ENCODE data around the gene IP6K1.

The IP6K1 gene

GRCh38 chr3:49711489-49711888, 74.9 kb downstream of the IP6K1 start:
- H3K36me3 ChIP-seq (ENCODE audit: insufficient read depth, low read length): no peaks in the 10 kb centered on the region
- H3K4me3 ChIP-seq (ENCODE audit: low read length, poor library complexity, severe bottlenecking): peak overlapping the region; percentile 72
- no peaks in the 10 kb centered on the region for H4K20me1 ChIP-seq (ENCODE audit: insufficient read depth, low read length, poor library complexity, severe bottlenecking)
- H3K9me2 ChIP-seq (replicated peaks; ENCODE audit: low read depth, low read length): no peaks in the 10 kb centered on the region
- H2AFZ ChIP-seq (ENCODE audit: low read length): no peak overlapping the region
- H3K9ac ChIP-seq (ENCODE audit: low read depth, low read length, poor library complexity, severe bottlenecking): peak overlapping the region; percentile 76
- no peaks in the 10 kb centered on the region for H3K9me3 ChIP-seq (ENCODE audit: insufficient read depth, low read depth, low read length)
- peaks cover 6% of the 10 kb centered on the region; the same call in 1 of the 2 replicates for H3K79me2 ChIP-seq (ENCODE audit: insufficient read depth, low read length)
- H3K4me2 ChIP-seq (ENCODE audit: low read depth, low read length, poor library complexity, severe bottlenecking): peak overlapping the region; percentile 94
- H3K4me1 ChIP-seq (ENCODE audit: insufficient read depth, low read length, poor library complexity, severe bottlenecking): peaks cover 49% of the 10 kb centered on the region
- H3F3A ChIP-seq (ENCODE audit: low read depth): peaks cover 24% of the 10 kb centered on the region
- H3K27me3 ChIP-seq (ENCODE audit: insufficient read depth, low read length, poor library complexity, severe bottlenecking): no peaks in the 10 kb centered on the region
- no peak for TF ChIP-seq EZH2phosphoT487 (IDR thresholded peaks at IDR 0.05; ENCODE audit: borderline replicate concordance)
- peak; percentile 24 for TF ChIP-seq CTCF (conservative IDR thresholded peaks at IDR 0.05; ENCODE audit: low read length)

- Histone ChIP-seq H3K79me2 (ENCODE audit: insufficient read depth, low read length) (peaks cover 6% of the 10 kb centered on the region; the same call in 1 of the 2 replicates), H4K20me1 (ENCODE audit: insufficient read depth, low read length, poor library complexity, severe bottlenecking) (no peaks in the 10 kb centered on the region), H3K36me3 (ENCODE audit: insufficient read depth, low read length) (no peaks in the 10 kb centered on the region), H3K4me1 (ENCODE audit: insufficient read depth, low read length, poor library complexity, severe bottlenecking) (peaks cover 49% of the 10 kb centered on the region), H3K9me2 (replicated peaks; ENCODE audit: low read depth, low read length) (no peaks in the 10 kb centered on the region), H3K27me3 (ENCODE audit: insufficient read depth, low read length, poor library complexity, severe bottlenecking) (no peaks in the 10 kb centered on the region), H3K4me3 (ENCODE audit: low read length, poor library complexity, severe bottlenecking) (no peak overlapping the region), H3F3A (ENCODE audit: low read depth) (peaks cover 24% of the 10 kb centered on the region), H3K4me2 (ENCODE audit: low read depth, low read length, poor library complexity, severe bottlenecking) (no peak overlapping the region), H3K9me3 (ENCODE audit: insufficient read depth, low read depth, low read length) (no peaks in the 10 kb centered on the region), H2AFZ (ENCODE audit: low read length) (no peak overlapping the region), H3K9ac (ENCODE audit: low read depth, low read length, poor library complexity, severe bottlenecking) (no peak overlapping the region)
- TF ChIP-seq EZH2phosphoT487 (IDR thresholded peaks at IDR 0.05; ENCODE audit: borderline replicate concordance) (no peak), CTCF (conservative IDR thresholded peaks at IDR 0.05; ENCODE audit: low read length) (no peak)
These were observed 76.5 kb downstream of the IP6K1 start for GRCh38 chr3:49709852-49710251.

GRCh38 chr3:49707113-49707480, 79.2 kb downstream of the IP6K1 start:
- H3K9me2 ChIP-seq (replicated peaks; ENCODE audit: low read depth, low read length): no peaks in the 10 kb centered on the region
- no peaks in the 10 kb centered on the region; the same call in 1 of the 2 replicates for H3K36me3 ChIP-seq (ENCODE audit: insufficient read depth, low read length)
- H3K4me3 ChIP-seq (ENCODE audit: low read length, poor library complexity, severe bottlenecking): no peak overlapping the region
- TF ChIP-seq CTCF (conservative IDR thresholded peaks at IDR 0.05; ENCODE audit: low read length) (no peak), EZH2phosphoT487 (IDR thresholded peaks at IDR 0.05; ENCODE audit: borderline replicate concordance) (no peak)
- peaks cover 12% of the 10 kb centered on the region for H3F3A ChIP-seq (ENCODE audit: low read depth)
- H3K79me2 ChIP-seq (ENCODE audit: insufficient read depth, low read length): peaks cover 6% of the 10 kb centered on the region; the same call in 1 of the 2 replicates
- peaks cover 24% of the 10 kb centered on the region for H3K4me1 ChIP-seq (ENCODE audit: insufficient read depth, low read length, poor library complexity, severe bottlenecking)
- no peak overlapping the region for H3K4me2 ChIP-seq (ENCODE audit: low read depth, low read length, poor library complexity, severe bottlenecking)
- H3K9ac ChIP-seq (ENCODE audit: low read depth, low read length, poor library complexity, severe bottlenecking): no peak overlapping the region
- H3K27me3 ChIP-seq (ENCODE audit: insufficient read depth, low read length, poor library complexity, severe bottlenecking): no peaks in the 10 kb centered on the region
- no peaks in the 10 kb centered on the region for H3K9me3 ChIP-seq (ENCODE audit: insufficient read depth, low read depth, low read length)
- no peak overlapping the region for H2AFZ ChIP-seq (ENCODE audit: low read length)
- H4K20me1 ChIP-seq (ENCODE audit: insufficient read depth, low read length, poor library complexity, severe bottlenecking): no peaks in the 10 kb centered on the region

Data from Loucy (cell line).